Measurements from ENCODE around the gene MCM10.

- TF ChIP-seq POLR2AphosphoS5 (IDR thresholded peaks at IDR 0.05) = no peak
- TF ChIP-seq CTCF (IDR thresholded peaks at IDR 0.05) = no peak
- TF ChIP-seq POLR2A (IDR thresholded peaks at IDR 0.05) = no peak
Observed at GRCh38 chr10:13234172-13234571, 72.8 kb downstream of the MCM10 start, which contains the start of gene UCMA.

Data from breast epithelium (tissue), 3 donors.